Keratinocyte (primary cell): Measurements from ENCODE around the gene IPO8.

Source experiments
- CTCF ChIP-seq, 3 experiments: IDR thresholded peaks in 1 of 3; conservative IDR thresholded peaks in 1 of 3; optimal IDR thresholded peaks in 1 of 3; 2 replicates in 2 of 3; 3 replicates in 1 of 3; pipeline versions ENCODE3 to v1.5.1; 2011; ENCODE audit warnings: low read length in 3 of 3, mild to moderate bottlenecking in 3 of 3, moderate library complexity in 2 of 3, control low read depth in 1 of 3, inconsistent platforms in 1 of 3; ENCODE audit not compliant: insufficient read depth in 2 of 3; ENCODE audit errors: extremely low read depth in 1 of 3
- EZH2 ChIP-seq: IDR thresholded peaks from one replicate; pipeline ENCODE4 v1.6.1; 2012; ENCODE audit warnings: inconsistent platforms, mild to moderate bottlenecking, low read length, moderate library complexity

GRCh38 chr12:30739020-30739419 lies 43.4 kb upstream of the IPO8 start:
- TF ChIP-seq CTCF (optimal IDR thresholded peaks at IDR 0.05 in 1 of 3, IDR thresholded peaks at IDR 0.05 in 1 of 3, conservative IDR thresholded peaks at IDR 0.05 in 1 of 3; ENCODE audit: extremely low read depth in 1 of 3, insufficient read depth in 2 of 3, low read length in 3 of 3) (no peak), EZH2 (no peak)
